GM23338 (cell line): ENCODE measurements around the gene CCNYL1. TPM values are rescaled to one million over a fixed set of nuclear protein-coding genes. Genes with fewer than 3 reads are reported as not detected.

Experiments
- ATAC-seq: fragments of 200-7000 bp; cut with Tn5 transposase; 3 replicates; pipeline ENCODE4 v1.9.1; 2020
- DNase-seq: peaks from one replicate; pipeline ENCODE4 v3.0.0-alpha.2; 2015; ENCODE audit warnings: low spot score
- H2AFZ ChIP-seq: fragments of 200-600 bp; sonication (generic); 2 replicates; pipeline ENCODE4 v1.8.0; 2016; ENCODE audit warnings: antibody characterized with exemption, mild to moderate bottlenecking, moderate library complexity
- H3F3A ChIP-seq: fragments of 200-600 bp; sonication (generic); replicated peaks from 2 replicates; pipeline ENCODE4 v1.8.0; 2017; ENCODE audit warnings: antibody characterized with exemption, mixed run types, low read depth
- H3K27ac ChIP-seq: fragments of 200-600 bp; sonication (generic); 2 replicates; pipeline ENCODE4 v1.6.1; 2016; ENCODE audit warnings: low read depth
- H3K27me3 ChIP-seq: fragments of 200-600 bp; sonication (generic); 2 replicates; pipeline ENCODE4 v1.8.0; 2016; ENCODE audit warnings: mild to moderate bottlenecking, mixed run types, moderate library complexity; ENCODE audit not compliant: insufficient read depth
- H3K36me3 ChIP-seq: fragments of 200-600 bp; sonication (generic); 2 replicates; pipeline ENCODE4 v1.8.0; 2016; ENCODE audit warnings: mild to moderate bottlenecking; ENCODE audit not compliant: insufficient read depth
- H3K4me1 ChIP-seq: fragments of 200-600 bp; sonication (generic); 2 replicates; pipeline ENCODE4 v1.8.0; 2016; ENCODE audit warnings: mild to moderate bottlenecking, moderate library complexity; ENCODE audit not compliant: insufficient read depth
- H3K4me2 ChIP-seq: fragments of 200-600 bp; sonication (generic); 2 replicates; pipeline ENCODE4 v1.7.1; 2017; ENCODE audit warnings: mixed run types
- H3K4me3 ChIP-seq: fragments of 200-600 bp; sonication (generic); 2 replicates; pipeline ENCODE4 v1.6.1; 2016; ENCODE audit warnings: mixed run types
- H3K79me2 ChIP-seq: fragments of 200-600 bp; sonication (generic); replicated peaks from 2 replicates; pipeline ENCODE4 v1.8.0; 2017; ENCODE audit warnings: mild to moderate bottlenecking; ENCODE audit not compliant: insufficient read depth
- H3K9me2 ChIP-seq: fragments of 200-600 bp; sonication (generic); 2 replicates; pipeline ENCODE4 v1.8.0; 2017; ENCODE audit not compliant: insufficient read depth
- H4K20me1 ChIP-seq: fragments of 200-600 bp; sonication (generic); replicated peaks from 2 replicates; pipeline ENCODE4 v1.8.0; 2017; ENCODE audit warnings: mild to moderate bottlenecking; ENCODE audit not compliant: insufficient read depth
- H3K27ac Mint-ChIP-seq: 2 replicates; pipeline ENCODE4 v1.8.0; 2020; ENCODE audit warnings: inconsistent platforms, mild to moderate bottlenecking, moderate library complexity, mixed read lengths
- H3K27me3 Mint-ChIP-seq: 3 replicates; pipeline ENCODE4 v1.8.0; 2022; ENCODE audit warnings: low read depth, mild to moderate bottlenecking, moderate library complexity, mixed read lengths, inconsistent platforms; ENCODE audit not compliant: insufficient read depth, poor library complexity
- H3K36me3 Mint-ChIP-seq: 3 replicates; pipeline ENCODE4 v1.8.0; 2021; ENCODE audit warnings: low read depth, mild to moderate bottlenecking, inconsistent platforms, moderate library complexity, mixed read lengths
- H3K4me1 Mint-ChIP-seq: 3 replicates; pipeline ENCODE4 v1.8.0; 2020; ENCODE audit warnings: mild to moderate bottlenecking, inconsistent platforms, mixed read lengths
- H3K4me3 Mint-ChIP-seq: 3 replicates; pipeline ENCODE4 v1.8.0; 2021; ENCODE audit warnings: moderate library complexity, mild to moderate bottlenecking, inconsistent platforms, mixed read lengths
- H3K9me3 Mint-ChIP-seq: 3 replicates; pipeline ENCODE4 v1.8.0; 2020; ENCODE audit warnings: moderate library complexity, mild to moderate bottlenecking, inconsistent platforms, mixed read lengths
- CREB1 ChIP-seq: fragments of 250-450 bp; sonication (Bioruptor Pico); IDR thresholded peaks from 2 replicates; pipeline ENCODE4 v1.5.0; 2020; ENCODE audit warnings: low read depth, mild to moderate bottlenecking, moderate library complexity
- CTCF ChIP-seq, 2 experiments: fragments of 200-600 bp in 1 of 2; sonication (generic) in 1 of 2; conservative IDR thresholded peaks; 2 replicates each; pipeline versions ENCODE4 v1.5.1 to v1.6.1; 2016 to 2017; ENCODE audit warnings: antibody characterized with exemption in 2 of 2, low read depth in 2 of 2, mild to moderate bottlenecking in 2 of 2, moderate library complexity in 1 of 2
- ETS1 ChIP-seq: IDR thresholded peaks from 2 replicates; pipeline ENCODE4 v1.6.1; 2016; ENCODE audit warnings: antibody characterized with exemption
- EZH2 ChIP-seq: fragments of 200-600 bp; sonication (generic); IDR thresholded peaks from one replicate; pipeline ENCODE4 v1.8.0; 2017; ENCODE audit warnings: antibody characterized with exemption, mild to moderate bottlenecking, low read depth; ENCODE audit not compliant: unreplicated experiment
- EZH2phosphoT487 ChIP-seq: fragments of 200-600 bp; sonication (generic); IDR thresholded peaks from one replicate; pipeline ENCODE4 v1.8.1; 2018; ENCODE audit warnings: antibody characterized with exemption; ENCODE audit not compliant: unreplicated experiment
- JUNB ChIP-seq: IDR thresholded peaks from one replicate; pipeline ENCODE4 v1.6.1; 2016; ENCODE audit warnings: antibody characterized with exemption; ENCODE audit not compliant: unreplicated experiment
- NANOG ChIP-seq: IDR thresholded peaks from 2 replicates; pipeline ENCODE4 v1.6.1; 2016; ENCODE audit warnings: antibody characterized with exemption, borderline replicate concordance
- POLR2AphosphoS5 ChIP-seq: IDR thresholded peaks from 2 replicates; pipeline ENCODE4 v1.6.1; 2016; ENCODE audit warnings: antibody characterized with exemption, low read depth
- REST ChIP-seq: IDR thresholded peaks from one replicate; pipeline ENCODE4 v1.6.1; 2018; ENCODE audit warnings: antibody characterized with exemption; ENCODE audit not compliant: unreplicated experiment
- STAT1 ChIP-seq: IDR thresholded peaks from one replicate; pipeline ENCODE4 v1.6.1; 2016; ENCODE audit warnings: antibody characterized with exemption; ENCODE audit not compliant: unreplicated experiment
- ZNF114 ChIP-seq: fragments of 250-450 bp; sonication (Bioruptor Pico); IDR thresholded peaks from 2 replicates; pipeline ENCODE4 v1.5.0; 2020; ENCODE audit warnings: mild to moderate bottlenecking, moderate library complexity
- ZNF331 ChIP-seq: fragments of 250-450 bp; sonication (Bioruptor Pico); IDR thresholded peaks from 2 replicates; pipeline ENCODE4 v1.5.0; 2020; ENCODE audit warnings: low read depth, mild to moderate bottlenecking, moderate library complexity
- ZNF462 ChIP-seq: fragments of 250-450 bp; sonication (Bioruptor Pico); IDR thresholded peaks from 2 replicates; pipeline ENCODE4 v1.5.0; 2020; ENCODE audit warnings: mild to moderate bottlenecking, moderate library complexity
- polyA plus RNA-seq: library from polyadenylated mRNA; unstranded; fragments of >200 nt; fragmentation: Nextera tagmentation; extraction: Ambion mirVana; gene quantifications from 2 replicates; pipeline ENCODE4 v1.2.1, GENCODE V29; 2016
- total RNA-seq: library from RNA; depleted of rRNA; stranded (reverse); fragments of >200 nt; shearing (Covaris generic); gene quantifications from 2 replicates; pipeline ENCODE4 v1.2.3, GENCODE V29; 2014

CCNYL1 gene
- total and polyA plus RNA-seq, 2 experiments from 2014 or later = 19.6 to 32.1 TPM

GRCh38 chr2:207747653-207748560, 36.5 kb downstream of the CCNYL1 start:
- H3K9me3 Mint-ChIP-seq = no peaks in the 10 kb centered on the region
- ATAC-seq = no peak
- H3K36me3 Mint-ChIP-seq = peaks cover 27% of the 10 kb centered on the region; the same call in 2 of the 3 replicates
- Histone ChIP-seq H3K27me3 (no peaks in the 10 kb centered on the region), H3K4me2 (no peak overlapping the region), H3F3A (peaks cover 9% of the 10 kb centered on the region), H3K4me3 (no peak overlapping the region), H3K27ac (no peak overlapping the region), H4K20me1 (no peaks in the 10 kb centered on the region), H3K79me2 (no peaks in the 10 kb centered on the region), H3K4me1 (peaks cover 13% of the 10 kb centered on the region), H3K36me3 (peaks cover 9% of the 10 kb centered on the region), H2AFZ (no peak overlapping the region), H3K9me2 (no peaks in the 10 kb centered on the region)
- peaks cover 8% of the 10 kb centered on the region for H3K4me1 Mint-ChIP-seq
- H3K4me3 Mint-ChIP-seq = no peak overlapping the region
- no peak for TF ChIP-seq POLR2AphosphoS5
- no peak for TF ChIP-seq CTCF (conservative IDR thresholded peaks at IDR 0.05; ENCODE audit: low read depth in 2 of 2)
- TF ChIP-seq EZH2 = no peak
- TF ChIP-seq ETS1 = no peak
- TF ChIP-seq ZNF462 = no peak
- no peak for TF ChIP-seq REST
- TF ChIP-seq JUNB = no peak
- no peak for TF ChIP-seq CREB1
- no peak for TF ChIP-seq NANOG
- no peak for TF ChIP-seq EZH2phosphoT487
- no peak for TF ChIP-seq ZNF114 (CRISPR knock-in tag)
- TF ChIP-seq STAT1 = no peak
- TF ChIP-seq ZNF331 = no peak
- DNase-seq = no peak
- H3K27me3 Mint-ChIP-seq = peaks cover 9% of the 10 kb centered on the region
- H3K27ac Mint-ChIP-seq = peak overlapping the region; percentile 94
